ENCODE results near the gene LYSMD3.

Gene LYSMD3

GRCh38 chr5:90547072-90547536 is 17.7 kb upstream of the LYSMD3 start:
- DNase-seq = no peak

GRCh38 chr5:90546216-90546837 is 16.9 kb upstream of the LYSMD3 start:
- DNase-seq = no peak

GRCh38 chr5:90545511-90545910 is 16.1 kb upstream of the LYSMD3 start:
- no peak for DNase-seq

- no peak for DNase-seq
Measured at GRCh38 chr5:90542827-90543519, 13.6 kb upstream of the LYSMD3 start.

GRCh38 chr5:90534922-90535321 is 5.5 kb upstream of the LYSMD3 start:
- DNase-seq = no peak

GRCh38 chr5:90533794-90534193 is 4.4 kb upstream of the LYSMD3 start:
- DNase-seq = no peak

- no peak for DNase-seq
Measured at GRCh38 chr5:90530736-90531487, 1.5 kb upstream of the LYSMD3 start.

- DNase-seq = no peak
Measured at GRCh38 chr5:90529939-90530677, 724 bp upstream of the LYSMD3 start.

GRCh38 chr5:90528601-90529193 is 687 bp downstream of the LYSMD3 start:
- peak; percentile 49 for DNase-seq

- DNase-seq = no peak
Measured at GRCh38 chr5:90519081-90519480, 10.3 kb downstream of the LYSMD3 start.

- DNase-seq = no peak
Measured at GRCh38 chr5:90518661-90519060, 10.7 kb downstream of the LYSMD3 start.

GRCh38 chr5:90514520-90514919 is 14.9 kb downstream of the LYSMD3 start:
- no peak for DNase-seq

GRCh38 chr5:90510438-90510837 is 18.9 kb downstream of the LYSMD3 start:
- DNase-seq = no peak

- no peak for DNase-seq
Measured at GRCh38 chr5:90506221-90506620, 23.2 kb downstream of the LYSMD3 start.

- DNase-seq = no peak
Measured at GRCh38 chr5:90504743-90505142, 24.6 kb downstream of the LYSMD3 start.

- DNase-seq = no peak
Measured at GRCh38 chr5:90503596-90503995, 25.8 kb downstream of the LYSMD3 start.

- no peak for DNase-seq
Measured at GRCh38 chr5:90495146-90495545, 34.2 kb downstream of the LYSMD3 start.

- no peak for DNase-seq
Measured at GRCh38 chr5:90494043-90494442, 35.3 kb downstream of the LYSMD3 start.

- DNase-seq = no peak
Measured at GRCh38 chr5:90488791-90489190, 40.6 kb downstream of the LYSMD3 start.

GRCh38 chr5:90484540-90484939 is 44.8 kb downstream of the LYSMD3 start:
- no peak for DNase-seq

GRCh38 chr5:90483206-90483605 is 46.2 kb downstream of the LYSMD3 start:
- no peak for DNase-seq

GRCh38 chr5:90480699-90481098 is 48.7 kb downstream of the LYSMD3 start:
- no peak for DNase-seq
